Measurements from ENCODE around the gene CPED1. TPM values are rescaled to one million over a fixed set of nuclear protein-coding genes. Genes with fewer than 3 reads are reported as not detected.
"Not testable (repeated sequence)": the region's sequence is repeated elsewhere in the genome, so short reads cannot be mapped to it uniquely, and the experiment has no call there.

Gene CPED1
- polyA plus RNA-seq, 1 donor from 2014 or later, result 3.8 TPM

GRCh38 chr7:121274467-121274866 is 286.0 kb downstream of the CPED1 start:
- H3K9me3 Mint-ChIP-seq, result peaks cover 0 to 9% (median 4%) of the 10 kb centered on the region in 3 donors
- no peak overlapping the region for H3K27ac Mint-ChIP-seq
- peaks cover 2% of the 10 kb centered on the region for H3K27me3 Mint-ChIP-seq
- peaks cover 26 to 40% (median 34%) of the 10 kb centered on the region in 3 donors for H3K4me1 Mint-ChIP-seq
- H3K4me3 Mint-ChIP-seq, result no peak overlapping the region
- H3K36me3 Mint-ChIP-seq, result peaks cover 21% of the 10 kb centered on the region

DNA sequence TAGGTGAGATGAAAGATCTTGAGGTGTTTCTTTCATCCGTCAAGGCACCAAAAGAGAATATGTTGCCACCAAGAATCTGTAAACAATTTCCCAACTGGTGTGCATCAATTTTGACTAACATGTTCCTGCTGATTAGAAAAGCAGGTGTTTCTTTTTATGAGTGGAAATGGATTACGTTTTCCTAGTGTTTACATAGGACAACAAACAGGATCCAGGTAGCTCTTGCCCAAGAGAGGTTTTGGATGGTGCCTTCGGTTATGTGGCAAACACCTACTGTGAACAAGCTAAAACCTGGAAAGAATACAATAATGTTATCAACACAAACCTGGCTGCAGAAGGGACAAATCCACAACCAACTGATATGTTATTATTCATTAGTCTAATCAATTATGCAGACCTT is 286.7 kb downstream of the CPED1 start:
- Mint-ChIP-seq H3K4me3 (no peak overlapping the region), H3K4me1 (peaks cover 26 to 46% (median 37%) of the 10 kb centered on the region in 3 donors), H3K27ac (no peak overlapping the region), H3K36me3 (peaks cover 17% of the 10 kb centered on the region), H3K27me3 (peaks cover 2% of the 10 kb centered on the region), H3K9me3 (peaks cover 0 to 9% (median 3%) of the 10 kb centered on the region in 3 donors)

GRCh38 chr7:121276313-121276712 is 287.8 kb downstream of the CPED1 start:
- H3K27ac Mint-ChIP-seq, result no peak overlapping the region
- peaks cover 13% of the 10 kb centered on the region for H3K36me3 Mint-ChIP-seq
- H3K27me3 Mint-ChIP-seq, result peaks cover 2% of the 10 kb centered on the region
- peaks cover 0 to 7% (median 3%) of the 10 kb centered on the region in 3 donors for H3K9me3 Mint-ChIP-seq
- H3K4me3 Mint-ChIP-seq, result no peak overlapping the region
- H3K4me1 Mint-ChIP-seq, result peaks cover 26 to 51% (median 42%) of the 10 kb centered on the region in 3 donors

DNA sequence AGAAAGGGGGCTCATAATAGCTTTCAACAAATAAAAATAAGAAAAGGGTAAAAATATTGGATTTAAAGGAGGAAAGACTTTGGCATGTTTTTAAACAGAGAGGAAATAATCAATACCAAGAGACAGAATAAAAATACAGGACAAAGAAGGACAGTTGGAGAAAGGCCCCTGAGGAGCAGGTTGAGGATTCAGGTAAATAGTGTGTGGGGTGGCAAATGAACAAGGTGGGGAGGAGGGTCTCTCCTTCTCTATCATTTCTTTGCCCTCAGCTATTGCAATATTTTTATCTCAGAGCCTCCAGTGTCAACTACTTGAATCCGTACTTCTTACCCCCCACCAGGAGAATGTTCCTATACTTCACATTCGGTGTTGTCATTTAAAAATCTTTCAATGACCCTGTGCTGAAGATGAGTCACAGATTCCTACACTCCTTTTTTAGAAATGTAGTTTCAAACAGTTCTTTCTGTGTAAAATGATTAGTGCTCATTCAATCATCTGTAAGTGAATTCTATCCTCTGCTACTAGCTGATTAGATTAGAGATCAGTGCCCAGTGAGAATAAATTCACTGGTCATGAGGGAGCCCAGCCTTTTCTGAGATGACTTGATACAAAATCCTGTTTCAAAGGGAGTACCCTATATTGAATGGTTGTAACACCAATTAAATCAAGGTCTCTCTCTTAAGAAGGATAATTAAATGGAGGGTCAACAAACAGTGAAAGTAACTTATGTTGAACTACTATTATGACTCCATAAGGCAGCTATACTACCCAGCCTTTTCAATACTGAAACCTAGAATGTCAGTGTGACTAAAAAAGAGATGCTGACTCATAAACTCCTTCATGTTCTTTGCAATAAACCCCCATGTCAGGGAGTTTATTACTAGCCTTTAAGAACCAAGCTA is 289.9 kb downstream of the CPED1 start:
- Mint-ChIP-seq H3K36me3 (peaks cover 9% of the 10 kb centered on the region), H3K4me3 (peak overlapping the region in 1 of 4 donors; percentile 31), H3K27me3 (peaks cover 2% of the 10 kb centered on the region), H3K27ac (peak overlapping the region in 1 of 3 donors; percentile 25), H3K9me3 (peaks cover 0 to 6% (median 3%) of the 10 kb centered on the region in 3 donors), H3K4me1 (peaks cover 26 to 52% (median 45%) of the 10 kb centered on the region in 3 donors)

GRCh38 chr7:121279060-121279620 is 290.6 kb downstream of the CPED1 start:
- Mint-ChIP-seq H3K27me3 (peaks cover 2% of the 10 kb centered on the region), H3K4me1 (peaks cover 19 to 50% (median 44%) of the 10 kb centered on the region in 3 donors), H3K9me3 (peaks cover 3 to 6% (median 6%) of the 10 kb centered on the region in 3 donors), H3K36me3 (peaks cover 5% of the 10 kb centered on the region), H3K27ac (no peak overlapping the region), H3K4me3 (peak overlapping the region in 1 of 4 donors; percentile 19)

- peaks cover 9% of the 10 kb centered on the region for H3K36me3 Mint-ChIP-seq
- peaks cover 4 to 13% (median 8%) of the 10 kb centered on the region in 3 donors for H3K9me3 Mint-ChIP-seq
- H3K4me1 Mint-ChIP-seq, result peaks cover 14 to 47% (median 40%) of the 10 kb centered on the region in 3 donors
- H3K4me3 Mint-ChIP-seq, result peak overlapping the region in 1 of 4 donors; percentile 19
- H3K27me3 Mint-ChIP-seq, result peaks cover 2% of the 10 kb centered on the region
- H3K27ac Mint-ChIP-seq, result no peak overlapping the region
These were observed 291.3 kb downstream of the CPED1 start for GRCh38 chr7:121279822-121280221.

DNA sequence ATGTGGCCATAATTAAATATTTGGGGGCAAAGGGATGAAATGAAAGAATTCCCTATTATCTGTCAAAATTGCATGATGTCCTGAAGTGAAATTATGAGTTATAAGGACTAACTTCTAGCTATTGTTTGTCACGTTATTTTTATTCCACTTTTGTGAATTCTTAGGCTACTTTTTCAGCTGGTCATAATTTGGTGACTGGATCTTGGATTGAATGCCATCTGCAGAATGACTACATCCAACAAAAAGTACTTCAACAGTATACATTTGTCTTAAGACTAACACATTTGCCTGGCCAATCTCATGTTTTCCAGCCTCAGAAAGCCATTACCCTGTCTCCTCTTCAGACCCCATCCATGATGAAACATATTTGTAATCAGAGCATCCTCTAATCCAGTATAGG is 292.1 kb downstream of the CPED1 start:
- peak overlapping the region in 1 of 4 donors; percentile 19 for H3K4me3 Mint-ChIP-seq
- H3K9me3 Mint-ChIP-seq, result peaks cover 8 to 19% (median 11%) of the 10 kb centered on the region in 3 donors
- H3K27me3 Mint-ChIP-seq, result peaks cover 2% of the 10 kb centered on the region
- peaks cover 16 to 42% (median 40%) of the 10 kb centered on the region in 3 donors for H3K4me1 Mint-ChIP-seq
- H3K27ac Mint-ChIP-seq, result no peak overlapping the region
- H3K36me3 Mint-ChIP-seq, result peaks cover 12% of the 10 kb centered on the region

GRCh38 chr7:121282129-121282528 is 293.6 kb downstream of the CPED1 start:
- H3K27me3 Mint-ChIP-seq, result no peaks in the 10 kb centered on the region
- no peak overlapping the region for H3K4me3 Mint-ChIP-seq
- H3K36me3 Mint-ChIP-seq, result peaks cover 17% of the 10 kb centered on the region
- no peak overlapping the region for H3K27ac Mint-ChIP-seq
- peaks cover 10 to 25% (median 19%) of the 10 kb centered on the region in 3 donors for H3K9me3 Mint-ChIP-seq
- H3K4me1 Mint-ChIP-seq, result peaks cover 18 to 43% (median 35%) of the 10 kb centered on the region in 3 donors

- peak overlapping the region in 1 of 4 donors; percentile 20 for H3K4me3 Mint-ChIP-seq
These were observed 296.7 kb downstream of the CPED1 start for GRCh38 chr7:121285066-121285667.

GRCh38 chr7:121286186-121286585 is 297.7 kb downstream of the CPED1 start:
- peak overlapping the region in 1 of 3 donors; percentile 92 for H3K27ac Mint-ChIP-seq
- H3K4me1 Mint-ChIP-seq, result peaks cover 13 to 18% (median 17%) of the 10 kb centered on the region in 3 donors
- no peaks in the 10 kb centered on the region for H3K27me3 Mint-ChIP-seq
- H3K36me3 Mint-ChIP-seq, result peaks cover 12% of the 10 kb centered on the region
- H3K4me3 Mint-ChIP-seq, result peak overlapping the region in 1 of 4 donors; percentile 84
- peaks cover 8 to 35% (median 20%) of the 10 kb centered on the region in 3 donors for H3K9me3 Mint-ChIP-seq

More at GRCh38 chr7:121285066-121285667, 296.7 kb downstream of the CPED1 start:
- no peaks in the 10 kb centered on the region for H3K27me3 Mint-ChIP-seq
- H3K36me3 Mint-ChIP-seq, result peaks cover 12% of the 10 kb centered on the region
- H3K9me3 Mint-ChIP-seq, result peaks cover 8 to 35% (median 19%) of the 10 kb centered on the region in 3 donors
- peaks cover 13 to 22% (median 21%) of the 10 kb centered on the region in 3 donors for H3K4me1 Mint-ChIP-seq
- no peak overlapping the region for H3K27ac Mint-ChIP-seq

GRCh38 chr7:121286742-121287734 is 298.5 kb downstream of the CPED1 start:
- Mint-ChIP-seq H3K36me3 (peaks cover 12% of the 10 kb centered on the region), H3K4me3 (peak overlapping the region in 2 of 4 donors; percentile 78 to 84), H3K4me1 (peaks cover 13 to 22% (median 20%) of the 10 kb centered on the region in 3 donors), H3K27ac (peak overlapping the region in 2 of 3 donors; percentile 92), H3K27me3 (no peaks in the 10 kb centered on the region), H3K9me3 (peaks cover 8 to 35% (median 20%) of the 10 kb centered on the region in 3 donors)

DNA sequence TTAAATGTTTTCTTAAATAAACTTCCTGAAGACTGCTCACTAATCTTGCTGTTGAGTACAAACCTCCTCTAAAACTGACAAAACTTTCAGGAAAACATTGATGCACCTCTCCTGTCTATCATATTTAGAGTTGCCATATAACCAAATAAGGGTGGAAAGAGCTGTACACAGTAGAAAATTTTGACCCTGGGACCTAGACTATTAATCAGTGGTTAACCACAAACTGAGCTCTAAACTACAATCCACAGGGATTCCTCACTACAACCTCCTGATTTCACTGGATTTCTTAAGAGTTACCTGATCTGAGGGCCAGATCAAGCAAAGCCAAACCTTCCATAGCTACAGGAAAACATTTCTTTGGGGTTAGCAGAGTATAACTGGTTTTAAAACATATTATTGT is 300.4 kb downstream of the CPED1 start:
- Mint-ChIP-seq H3K9me3 (peaks cover 8 to 31% (median 22%) of the 10 kb centered on the region in 3 donors), H3K27ac (no peak overlapping the region), H3K36me3 (peaks cover 15% of the 10 kb centered on the region), H3K4me3 (no peak overlapping the region), H3K27me3 (peaks cover 1% of the 10 kb centered on the region), H3K4me1 (peaks cover 13 to 18% (median 17%) of the 10 kb centered on the region in 3 donors)

DNA sequence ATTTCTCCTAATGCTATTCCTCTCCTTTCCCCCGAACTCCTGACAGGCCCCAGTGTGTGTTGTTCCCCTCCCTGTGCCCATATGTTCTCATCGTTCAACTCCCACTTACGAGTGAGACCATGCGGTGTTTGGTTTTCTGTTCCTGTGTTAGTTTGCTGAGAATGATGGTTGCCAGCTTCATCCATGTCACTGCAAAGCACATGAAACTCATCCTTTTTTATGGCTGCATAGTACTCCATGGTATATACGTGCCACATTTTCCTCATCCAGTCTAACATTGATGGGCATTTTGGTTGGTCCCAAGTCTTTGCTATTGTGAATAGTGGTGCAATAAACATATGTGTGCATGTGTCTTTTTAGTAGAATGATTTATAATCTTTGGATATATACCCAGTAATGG is 301.4 kb downstream of the CPED1 start:
- not testable (repeated sequence) for H3K4me3 Mint-ChIP-seq, H3K27me3 Mint-ChIP-seq, H3K27ac Mint-ChIP-seq
- peaks cover 8 to 21% (median 19%) of the 10 kb centered on the region in 3 donors for H3K9me3 Mint-ChIP-seq
- H3K4me1 Mint-ChIP-seq, result peaks cover 13 to 18% (median 14%) of the 10 kb centered on the region in 3 donors
- H3K36me3 Mint-ChIP-seq, result peaks cover 18% of the 10 kb centered on the region

Data from IgD-negative memory B cell (primary cell).